Thyroid gland (tissue), 4 donors: ENCODE data around the gene SEC31A. TPM values are rescaled to one million over a fixed set of nuclear protein-coding genes. Genes with fewer than 3 reads are reported as not detected.

Source experiments
- DNase-seq, 2 donors: peaks; one replicate each; pipeline ENCODE4 v3.0.0-alpha.2; 2019
- H3K27ac ChIP-seq, 3 donors: fragments of 200-600 bp; sonication (generic); 1 replicate in 2 of 3; 2 replicates in 1 of 3; pipeline ENCODE4 v1.5.1; 2016 to 2019; ENCODE audit warnings: mild to moderate bottlenecking in 1 of 3, moderate library complexity in 1 of 3
- H3K27me3 ChIP-seq: fragments of 200-600 bp; sonication (generic); one replicate; pipeline ENCODE4 v1.5.1; 2019
- H3K36me3 ChIP-seq, 2 donors: fragments of 200-600 bp; sonication (generic); one replicate each; pipeline ENCODE4 v1.5.1; 2016 to 2019
- H3K4me1 ChIP-seq, 2 donors: fragments of 200-600 bp; sonication (generic); one replicate each; pipeline ENCODE4 v1.5.1; 2017 to 2019
- H3K4me3 ChIP-seq, 3 donors: fragments of 200-600 bp; sonication (generic); replicated peaks in 1 of 3; 1 replicate in 2 of 3; 2 replicates in 1 of 3; pipeline ENCODE4 v1.5.1; 2016; ENCODE audit warnings: mild to moderate bottlenecking in 1 of 3
- H3K9me3 ChIP-seq: fragments of 200-600 bp; sonication (generic); one replicate; pipeline ENCODE4 v1.5.1; 2017
- POLR2A ChIP-seq, 2 donors: fragments of 450-650 bp; IDR thresholded peaks; one replicate each; pipeline ENCODE4 v1.6.1; 2017; ENCODE audit warnings: antibody characterized with exemption in 2 of 2, mild to moderate bottlenecking in 2 of 2, moderate library complexity in 1 of 2
- WGBS, 2 donors: methylation state at CpG; one replicate each; pipeline ENCODE4 v1.1.5; 2017; 5-methylcytosine and 5-hydroxymethylcytosine counted together
- intact Hi-C: fragments of 100-400 bp; cut with DNase I; formaldehyde crosslinking; loops from one replicate; pipeline ENCODE4 v1.15.1; 2023
- total RNA-seq, 4 donors: library from RNA; depleted of rRNA; stranded (reverse); fragments of >200 nt; gene quantifications; one replicate each; pipeline ENCODE4 v1.2.3, GENCODE V29; 2016
- TF ChIP-seq, protein P1 (sequence below), 6 experiments: fragments of 200-600 bp in 3 of 6; fragments of 450-650 bp in 3 of 6; sonication (generic) in 3 of 6; IDR thresholded peaks; one replicate each; pipeline ENCODE4 v1.5.1; 2016 to 2019; ENCODE audit warnings: antibody characterized with exemption in 6 of 6, mild to moderate bottlenecking in 2 of 6, inconsistent platforms in 1 of 6, moderate library complexity in 1 of 6

SEC31A gene
- total RNA-seq, 4 donors from 2014 or later: 263 to 367 (median 292) TPM

DNA sequence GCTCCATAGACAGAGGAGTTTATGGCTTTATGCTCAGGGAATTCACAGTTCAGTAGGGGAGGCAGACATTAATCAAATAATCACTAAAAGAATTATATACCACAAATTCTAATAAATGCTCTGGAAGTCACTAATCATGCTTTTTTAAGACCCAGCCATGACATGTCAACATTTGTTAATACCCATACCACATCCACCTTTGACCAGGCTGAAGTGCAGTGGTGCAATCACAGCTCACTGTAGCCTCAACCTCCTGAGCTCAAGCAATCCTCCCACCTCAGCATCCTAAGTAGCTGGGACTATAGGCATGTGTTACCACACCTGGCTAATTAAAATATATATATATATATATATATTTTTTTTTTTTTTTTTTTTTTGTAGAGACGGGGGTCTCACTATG is 79.6 kb downstream of the SEC31A start:
- Histone ChIP-seq H3K27ac (no peak overlapping the region), H3K36me3 (no peaks in the 10 kb centered on the region), H3K9me3 (no peaks in the 10 kb centered on the region), H3K4me3 (no peak overlapping the region), H3K27me3 (no peaks in the 10 kb centered on the region), H3K4me1 (peaks cover 6 to 7% of the 10 kb centered on the region in 2 donors)
- no peak for DNase-seq
- intact Hi-C loops: no loop called here
- 83 to 91% methylated on average over 1 of the region's 1 CpG for WGBS, 2 donors
- TF ChIP-seq POLR2A (IDR thresholded peaks at IDR 0.05): no peak
- TF ChIP-seq, protein P1, sequence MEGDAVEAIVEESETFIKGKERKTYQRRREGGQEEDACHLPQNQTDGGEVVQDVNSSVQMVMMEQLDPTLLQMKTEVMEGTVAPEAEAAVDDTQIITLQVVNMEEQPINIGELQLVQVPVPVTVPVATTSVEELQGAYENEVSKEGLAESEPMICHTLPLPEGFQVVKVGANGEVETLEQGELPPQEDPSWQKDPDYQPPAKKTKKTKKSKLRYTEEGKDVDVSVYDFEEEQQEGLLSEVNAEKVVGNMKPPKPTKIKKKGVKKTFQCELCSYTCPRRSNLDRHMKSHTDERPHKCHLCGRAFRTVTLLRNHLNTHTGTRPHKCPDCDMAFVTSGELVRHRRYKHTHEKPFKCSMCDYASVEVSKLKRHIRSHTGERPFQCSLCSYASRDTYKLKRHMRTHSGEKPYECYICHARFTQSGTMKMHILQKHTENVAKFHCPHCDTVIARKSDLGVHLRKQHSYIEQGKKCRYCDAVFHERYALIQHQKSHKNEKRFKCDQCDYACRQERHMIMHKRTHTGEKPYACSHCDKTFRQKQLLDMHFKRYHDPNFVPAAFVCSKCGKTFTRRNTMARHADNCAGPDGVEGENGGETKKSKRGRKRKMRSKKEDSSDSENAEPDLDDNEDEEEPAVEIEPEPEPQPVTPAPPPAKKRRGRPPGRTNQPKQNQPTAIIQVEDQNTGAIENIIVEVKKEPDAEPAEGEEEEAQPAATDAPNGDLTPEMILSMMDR (IDR thresholded peaks at IDR 0.05): no peak

DNA sequence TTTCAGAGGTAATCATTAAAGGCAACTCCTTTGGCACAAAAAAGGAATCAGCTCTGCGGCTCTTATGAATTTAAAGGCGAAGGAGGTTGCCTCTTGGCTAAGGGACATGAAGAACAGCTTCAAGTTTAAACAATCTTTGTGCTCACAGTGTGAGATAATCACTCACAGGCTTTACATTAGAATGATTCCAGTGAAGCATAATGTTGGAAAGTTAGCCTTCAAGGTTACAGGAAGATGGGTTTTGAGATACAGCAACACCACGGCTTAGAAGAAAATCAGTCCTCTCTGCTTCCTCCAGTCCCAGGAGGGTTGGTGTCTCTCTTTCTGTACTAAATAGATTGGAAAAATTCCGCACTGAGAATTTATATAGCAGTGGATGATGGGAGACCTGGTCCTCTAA is 80.8 kb downstream of the SEC31A start:
- Histone ChIP-seq H3K27ac (no peak overlapping the region), H3K9me3 (no peaks in the 10 kb centered on the region), H3K4me3 (no peak overlapping the region), H3K4me1 (peaks cover 6 to 7% of the 10 kb centered on the region in 2 donors), H3K27me3 (no peaks in the 10 kb centered on the region), H3K36me3 (no peaks in the 10 kb centered on the region)
- no peak for DNase-seq
- no peak for TF ChIP-seq POLR2A (IDR thresholded peaks at IDR 0.05)
- TF ChIP-seq, protein P1 (IDR thresholded peaks at IDR 0.05): no peak
- intact Hi-C loops: no loop called here
- WGBS, 2 donors: 64 to 78% methylated on average over 4 of the region's 4 CpGs

DNA sequence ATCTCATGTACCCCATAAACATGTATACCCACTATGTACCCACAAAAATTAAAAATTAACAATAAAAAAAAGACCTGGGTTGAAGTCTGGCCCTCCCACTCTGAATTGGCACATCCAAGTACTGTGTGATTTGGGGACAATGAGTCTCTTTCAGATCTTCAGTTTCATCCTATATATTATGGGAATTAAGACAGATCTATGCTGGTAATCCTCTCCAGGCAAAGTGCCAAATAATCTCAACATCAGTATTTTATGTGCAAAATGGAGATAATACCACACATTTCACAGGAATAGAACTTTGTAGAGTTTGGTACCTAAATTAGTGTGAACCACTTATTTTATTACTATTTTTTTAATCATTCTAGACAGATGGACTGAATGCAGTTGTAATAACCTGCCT is 81.3 kb downstream of the SEC31A start:
- Histone ChIP-seq H3K4me1 (peaks cover 6 to 7% of the 10 kb centered on the region in 2 donors), H3K4me3 (no peak overlapping the region), H3K36me3 (no peaks in the 10 kb centered on the region), H3K9me3 (no peaks in the 10 kb centered on the region), H3K27me3 (no peaks in the 10 kb centered on the region), H3K27ac (no peak overlapping the region)
- no peak for TF ChIP-seq POLR2A (IDR thresholded peaks at IDR 0.05)
- TF ChIP-seq, protein P1 (IDR thresholded peaks at IDR 0.05): no peak
- intact Hi-C loops: loop anchor here (5.0 kb wide), 1 partner anchor 342 kb away; no protein-coding TSS in a partner anchor
- DNase-seq: no peak

DNA sequence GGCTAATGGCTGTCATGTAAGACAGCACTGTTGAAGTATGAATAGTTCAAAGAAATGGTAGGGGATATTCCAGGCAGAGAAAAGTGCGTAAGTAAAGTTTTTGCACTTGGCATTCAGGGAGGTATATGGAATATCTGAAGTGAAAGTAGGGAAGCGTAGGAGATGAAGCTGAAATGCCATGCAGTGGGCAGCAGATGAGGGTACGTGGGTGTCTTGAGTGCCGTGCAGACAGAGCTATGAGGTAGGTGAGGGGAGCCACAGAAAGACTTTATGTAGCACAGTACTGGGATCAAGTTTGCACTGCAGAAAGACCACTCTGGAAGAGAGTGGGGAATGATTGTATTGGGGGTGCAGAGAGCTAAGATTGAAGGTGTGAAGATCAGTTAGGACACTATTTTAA is 87.2 kb downstream of the SEC31A start:
- Histone ChIP-seq H3K36me3 (no peaks in the 10 kb centered on the region), H3K27ac (no peak overlapping the region), H3K9me3 (no peaks in the 10 kb centered on the region), H3K4me1 (peaks cover 0 to 6% of the 10 kb centered on the region in 2 donors), H3K27me3 (no peaks in the 10 kb centered on the region), H3K4me3 (no peak overlapping the region)
- intact Hi-C loops: no loop called here
- TF ChIP-seq, protein P1 (IDR thresholded peaks at IDR 0.05): no peak
- TF ChIP-seq POLR2A (IDR thresholded peaks at IDR 0.05): no peak
- 92 to 95% methylated on average over 4 of the region's 4 CpGs for WGBS, 2 donors
- no peak for DNase-seq

DNA sequence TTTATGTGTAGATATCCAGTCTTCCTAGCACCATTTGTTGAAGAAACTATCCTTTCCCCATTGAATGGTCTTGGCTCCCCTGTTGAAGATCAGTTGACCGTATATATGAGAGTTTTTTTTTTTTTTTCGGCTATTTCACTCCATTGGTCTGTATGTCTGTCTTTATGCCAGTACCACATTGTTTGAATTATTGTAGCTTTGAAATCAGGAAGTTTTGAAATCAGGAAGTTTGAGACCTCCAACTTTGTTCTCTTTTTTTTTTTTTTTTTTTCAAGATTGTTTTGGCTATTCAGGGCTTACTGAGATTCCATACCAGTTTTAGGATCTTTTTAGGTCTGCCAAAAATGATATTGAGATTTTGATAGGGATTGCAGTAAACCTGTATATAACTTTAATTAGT is 88.0 kb downstream of the SEC31A start:
- intact Hi-C loops: no loop called here
- no peak overlapping the region for H3K27ac ChIP-seq
- H3K9me3 ChIP-seq: no peaks in the 10 kb centered on the region
- no peaks in the 10 kb centered on the region for H3K27me3 ChIP-seq
- no peaks in the 10 kb centered on the region for H3K36me3 ChIP-seq
- WGBS, 2 donors: 75 to 82% methylated on average over 2 of the region's 2 CpGs
- no peak overlapping the region for H3K4me3 ChIP-seq
- no peak for DNase-seq
- peaks cover 0 to 6% of the 10 kb centered on the region in 2 donors for H3K4me1 ChIP-seq
- no peak for TF ChIP-seq POLR2A (IDR thresholded peaks at IDR 0.05)
- TF ChIP-seq, protein P1 (IDR thresholded peaks at IDR 0.05): no peak
